Measurements from ENCODE around the gene HAUS7.

The HAUS7 gene

GRCh38 chrX:153459986-153460385 is 10.4 kb downstream of the HAUS7 start:
- DNase-seq (ENCODE audit: extremely low spot score) = no peak
- ChIA-PET POLR2A (no interaction called here), CTCF (interaction anchor here (1.3 to 1.8 kb wide), 3 partner anchors 12 to 47 kb away, joined by 5 to 16 read pairs (median 16); partner anchors contain the start of gene HAUS7)
- TF ChIP-seq NFRKB (IDR thresholded peaks at IDR 0.05) (no peak), SUZ12 (IDR thresholded peaks at IDR 0.05) (no peak), PKNOX1 (IDR thresholded peaks at IDR 0.05) (no peak), L3MBTL2 (conservative IDR thresholded peaks at IDR 0.05) (no peak), FOXK2 (IDR thresholded peaks at IDR 0.05) (no peak), FOXA1 (IDR thresholded peaks at IDR 0.05) (no peak), LEF1 (IDR thresholded peaks at IDR 0.05; ENCODE audit: borderline replicate concordance) (no peak)

GRCh38 chrX:153458476-153458875 is 11.9 kb downstream of the HAUS7 start:
- ChIA-PET CTCF (no interaction called here), POLR2A (no interaction called here)
- DNase-seq (ENCODE audit: extremely low spot score) = no peak
- TF ChIP-seq BHLHE40 (IDR thresholded peaks at IDR 0.05; ENCODE audit: borderline replicate concordance) = no peak
- no peak for TF ChIP-seq ZNF384 (IDR thresholded peaks at IDR 0.05)
- TF ChIP-seq CTBP1 (IDR thresholded peaks at IDR 0.05; ENCODE audit: borderline replicate concordance) = no peak
- TF ChIP-seq FOXK2 (IDR thresholded peaks at IDR 0.05) = no peak
- TF ChIP-seq TARDBP (IDR thresholded peaks at IDR 0.05) = no peak
- no peak for TF ChIP-seq ARNT (IDR thresholded peaks at IDR 0.05)
- TF ChIP-seq L3MBTL2 (conservative IDR thresholded peaks at IDR 0.05) = no peak
- no peak for TF ChIP-seq FOXM1 (IDR thresholded peaks at IDR 0.05; ENCODE audit: borderline replicate concordance)
- no peak for TF ChIP-seq NFRKB (IDR thresholded peaks at IDR 0.05)
- no peak for TF ChIP-seq SP1 (IDR thresholded peaks at IDR 0.05)
- no peak for TF ChIP-seq LEF1 (IDR thresholded peaks at IDR 0.05; ENCODE audit: borderline replicate concordance)
- no peak for TF ChIP-seq ELF4 (IDR thresholded peaks at IDR 0.05)

GRCh38 chrX:153457827-153458466 is 12.4 kb downstream of the HAUS7 start:
- POLR2A ChIA-PET = no interaction called here
- CTCF ChIA-PET = no interaction called here
- TF ChIP-seq CTBP1 (IDR thresholded peaks at IDR 0.05; ENCODE audit: borderline replicate concordance) (no peak), FOXM1 (IDR thresholded peaks at IDR 0.05; ENCODE audit: borderline replicate concordance) (no peak), FOXK2 (IDR thresholded peaks at IDR 0.05) (no peak), ZNF384 (IDR thresholded peaks at IDR 0.05) (no peak), LEF1 (IDR thresholded peaks at IDR 0.05; ENCODE audit: borderline replicate concordance) (no peak)
- no peak for DNase-seq (ENCODE audit: extremely low spot score)

- ChIA-PET CTCF (no interaction called here), POLR2A (no interaction called here)
- TF ChIP-seq CTBP1 (IDR thresholded peaks at IDR 0.05; ENCODE audit: borderline replicate concordance) (no peak), SP1 (IDR thresholded peaks at IDR 0.05) (no peak), ELF4 (IDR thresholded peaks at IDR 0.05) (no peak), FOXM1 (IDR thresholded peaks at IDR 0.05; ENCODE audit: borderline replicate concordance) (no peak), ZNF384 (IDR thresholded peaks at IDR 0.05) (no peak), FOXA1 (IDR thresholded peaks at IDR 0.05) (no peak), LEF1 (IDR thresholded peaks at IDR 0.05; ENCODE audit: borderline replicate concordance) (no peak), FOXK2 (IDR thresholded peaks at IDR 0.05) (no peak), BHLHE40 (IDR thresholded peaks at IDR 0.05; ENCODE audit: borderline replicate concordance) (no peak), PKNOX1 (IDR thresholded peaks at IDR 0.05) (no peak), ARNT (IDR thresholded peaks at IDR 0.05) (no peak), TARDBP (IDR thresholded peaks at IDR 0.05) (no peak)
- no peak for DNase-seq (ENCODE audit: extremely low spot score)
Observed at GRCh38 chrX:153457136-153457825, 13.1 kb downstream of the HAUS7 start.

- POLR2A ChIA-PET = no interaction called here
- CTCF ChIA-PET = no interaction called here
- no peak for DNase-seq (ENCODE audit: extremely low spot score)
- TF ChIP-seq LEF1 (IDR thresholded peaks at IDR 0.05; ENCODE audit: borderline replicate concordance) = no peak
- TF ChIP-seq HDGF (IDR thresholded peaks at IDR 0.05; ENCODE audit: borderline replicate concordance) = no peak
- no peak for TF ChIP-seq PKNOX1 (IDR thresholded peaks at IDR 0.05)
- TF ChIP-seq FOXK2 (IDR thresholded peaks at IDR 0.05) = no peak
- TF ChIP-seq ARNT (IDR thresholded peaks at IDR 0.05) = no peak
- no peak for TF ChIP-seq SP1 (IDR thresholded peaks at IDR 0.05)
- no peak for TF ChIP-seq FOXM1 (IDR thresholded peaks at IDR 0.05; ENCODE audit: borderline replicate concordance)
- TF ChIP-seq ZNF384 (IDR thresholded peaks at IDR 0.05) = no peak
- no peak for TF ChIP-seq FOXA1 (IDR thresholded peaks at IDR 0.05)
- TF ChIP-seq TARDBP (IDR thresholded peaks at IDR 0.05) = no peak
- TF ChIP-seq NFRKB (IDR thresholded peaks at IDR 0.05) = no peak
- no peak for TF ChIP-seq CTBP1 (IDR thresholded peaks at IDR 0.05; ENCODE audit: borderline replicate concordance)
- TF ChIP-seq L3MBTL2 (conservative IDR thresholded peaks at IDR 0.05) = no peak
- TF ChIP-seq ELF4 (IDR thresholded peaks at IDR 0.05) = no peak
- no peak for TF ChIP-seq SUZ12 (IDR thresholded peaks at IDR 0.05)
- no peak for TF ChIP-seq BHLHE40 (IDR thresholded peaks at IDR 0.05; ENCODE audit: borderline replicate concordance)
Observed at GRCh38 chrX:153456704-153457103, 13.7 kb downstream of the HAUS7 start.

- ChIA-PET CTCF (no interaction called here), POLR2A (no interaction called here)
Observed at GRCh38 chrX:153456161-153456560, 14.2 kb downstream of the HAUS7 start.

More at GRCh38 chrX:153456161-153456560, 14.2 kb downstream of the HAUS7 start:
- TF ChIP-seq HDGF (IDR thresholded peaks at IDR 0.05; ENCODE audit: borderline replicate concordance) (no peak), NFRKB (IDR thresholded peaks at IDR 0.05) (no peak), ZNF384 (IDR thresholded peaks at IDR 0.05) (no peak), ELF4 (IDR thresholded peaks at IDR 0.05) (no peak), LEF1 (IDR thresholded peaks at IDR 0.05; ENCODE audit: borderline replicate concordance) (no peak), CTBP1 (IDR thresholded peaks at IDR 0.05; ENCODE audit: borderline replicate concordance) (no peak), TARDBP (IDR thresholded peaks at IDR 0.05) (no peak), SP1 (IDR thresholded peaks at IDR 0.05) (no peak), FOXK2 (IDR thresholded peaks at IDR 0.05) (no peak), BHLHE40 (IDR thresholded peaks at IDR 0.05; ENCODE audit: borderline replicate concordance) (no peak)
- no peak for DNase-seq (ENCODE audit: extremely low spot score)

All from HEK293T (cell line).